Body of pancreas (tissue), 4 donors: Measurements from ENCODE around the gene MLPH. TPM values are rescaled to one million over a fixed set of nuclear protein-coding genes. Genes with fewer than 3 reads are reported as not detected.

Source experiments
- ATAC-seq: fragments of 150-250 bp; one replicate; pipeline ENCODE4 v1.9.1; 2016
- DNase-seq, 4 donors: peaks; one replicate each; pipeline ENCODE4 v3.0.0-alpha.2; 2019
- H3K27ac ChIP-seq, 4 donors: fragments of 200-600 bp; sonication (generic); 1 replicate in 3 of 4; 2 replicates in 1 of 4; pipeline versions ENCODE4 v1.5.1 to v1.6.1; 2016 to 2019; ENCODE audit warnings: mild to moderate bottlenecking in 1 of 4, mixed read lengths in 1 of 4, moderate library complexity in 1 of 4
- H3K27me3 ChIP-seq, 2 donors: fragments of 200-600 bp; sonication (generic); one replicate each; pipeline ENCODE4 v1.6.0; 2016; ENCODE audit warnings: mild to moderate bottlenecking in 1 of 2
- H3K36me3 ChIP-seq, 2 donors: fragments of 200-600 bp; sonication (generic); replicated peaks in 1 of 2; 2 replicates each; pipeline ENCODE4 v1.5.1; 2016; ENCODE audit warnings: low read depth in 2 of 2; ENCODE audit not compliant: insufficient read depth in 1 of 2
- H3K4me1 ChIP-seq: fragments of 200-600 bp; sonication (generic); one replicate; pipeline ENCODE4 v1.6.0; 2016
- H3K4me3 ChIP-seq, 2 donors: fragments of 200-600 bp; sonication (generic); 1 replicate in 1 of 2; 2 replicates in 1 of 2; pipeline ENCODE4 v1.5.1; 2016 to 2019
- H3K9me3 ChIP-seq, 3 donors: fragments of 200-600 bp; sonication (generic); 1 replicate in 2 of 3; 2 replicates in 1 of 3; pipeline ENCODE4 v1.5.1; 2016
- CTCF ChIP-seq, 7 experiments: fragments of 450-650 bp in 4 of 7; fragments of 200-600 bp in 3 of 7; sonication (generic) in 3 of 7; IDR thresholded peaks; one replicate each; pipeline ENCODE4 v1.5.1; 2016 to 2019; ENCODE audit warnings: antibody characterized with exemption in 7 of 7
- POLR2A ChIP-seq, 3 donors: fragments of 450-650 bp; IDR thresholded peaks; one replicate each; pipeline ENCODE4 v1.6.1; 2016; ENCODE audit warnings: antibody characterized with exemption in 3 of 3, mild to moderate bottlenecking in 2 of 3
- WGBS, 2 donors: methylation state at CpG; one replicate each; pipeline ENCODE4 v1.1.5; 2017; 5-methylcytosine and 5-hydroxymethylcytosine counted together
- intact Hi-C: fragments of 100-400 bp; cut with DNase I; formaldehyde crosslinking; loops from one replicate; pipeline ENCODE4 v1.15.1; 2023
- total RNA-seq, 2 donors: library from RNA; depleted of rRNA; stranded (reverse); fragments of >200 nt; gene quantifications; one replicate each; pipeline ENCODE4 v1.1.0, GENCODE V29; 2016

Gene MLPH
- total RNA-seq, 2 donors from 2014 or later: 30.3 to 64.3 TPM

GRCh38 chr2:237538001-237538720 is 51.1 kb downstream of the MLPH start:
- DNase-seq (no peak), ATAC-seq (no peak)
- TF ChIP-seq CTCF (IDR thresholded peaks at IDR 0.05) (no peak), POLR2A (IDR thresholded peaks at IDR 0.05) (no peak)
- Histone ChIP-seq H3K36me3 (no peaks in the 10 kb centered on the region), H3K27ac (no peak overlapping the region), H3K4me1 (no peaks in the 10 kb centered on the region), H3K4me3 (no peak overlapping the region), H3K9me3 (no peaks in the 10 kb centered on the region), H3K27me3 (no peaks in the 10 kb centered on the region)
- intact Hi-C loops: no loop called here
- 76 to 85% methylated on average over 27 to 29 of the region's 29 CpGs for WGBS, 2 donors

- WGBS, 2 donors: 92% methylated on average over 18 of the region's 18 CpGs
- no peak for ATAC-seq
- no peak for TF ChIP-seq CTCF (IDR thresholded peaks at IDR 0.05)
- TF ChIP-seq POLR2A (IDR thresholded peaks at IDR 0.05): no peak
- no peak overlapping the region for H3K4me3 ChIP-seq
- DNase-seq: no peak
- no peaks in the 10 kb centered on the region for H3K36me3 ChIP-seq
- H3K27me3 ChIP-seq: no peaks in the 10 kb centered on the region
- H3K27ac ChIP-seq: no peak overlapping the region
- H3K9me3 ChIP-seq: no peaks in the 10 kb centered on the region
- H3K4me1 ChIP-seq: no peaks in the 10 kb centered on the region
- intact Hi-C loops: no loop called here
These were observed 51.9 kb downstream of the MLPH start for GRCh38 chr2:237538901-237539300.

GRCh38 chr2:237539681-237540080 is 52.6 kb downstream of the MLPH start:
- H3K36me3 ChIP-seq: no peaks in the 10 kb centered on the region
- H3K27me3 ChIP-seq: no peaks in the 10 kb centered on the region
- intact Hi-C loops: no loop called here
- H3K4me1 ChIP-seq: no peaks in the 10 kb centered on the region
- 65 to 67% methylated on average over 6 of the region's 6 CpGs for WGBS, 2 donors
- TF ChIP-seq POLR2A (IDR thresholded peaks at IDR 0.05) (no peak), CTCF (IDR thresholded peaks at IDR 0.05) (no peak)
- DNase-seq: no peak
- H3K4me3 ChIP-seq: no peak overlapping the region
- ATAC-seq: no peak
- no peak overlapping the region for H3K27ac ChIP-seq
- no peaks in the 10 kb centered on the region for H3K9me3 ChIP-seq

GRCh38 chr2:237540223-237540775 is 53.2 kb downstream of the MLPH start:
- Histone ChIP-seq H3K27ac (no peak overlapping the region), H3K9me3 (no peaks in the 10 kb centered on the region), H3K27me3 (no peaks in the 10 kb centered on the region), H3K4me1 (no peaks in the 10 kb centered on the region), H3K36me3 (no peaks in the 10 kb centered on the region), H3K4me3 (no peak overlapping the region)
- intact Hi-C loops: no loop called here
- DNase-seq (no peak), ATAC-seq (no peak)
- WGBS, 2 donors: 91 to 94% methylated on average over 8 to 12 of the region's 13 CpGs
- no peak for TF ChIP-seq POLR2A (IDR thresholded peaks at IDR 0.05)
- TF ChIP-seq CTCF (IDR thresholded peaks at IDR 0.05): no peak

GRCh38 chr2:237540823-237541222 is 53.8 kb downstream of the MLPH start:
- Histone ChIP-seq H3K9me3 (no peaks in the 10 kb centered on the region), H3K27ac (no peak overlapping the region), H3K4me1 (no peaks in the 10 kb centered on the region), H3K27me3 (no peaks in the 10 kb centered on the region), H3K36me3 (no peaks in the 10 kb centered on the region), H3K4me3 (no peak overlapping the region)
- intact Hi-C loops: no loop called here
- no peak for TF ChIP-seq CTCF (IDR thresholded peaks at IDR 0.05)
- WGBS, 2 donors: 59 to 81% methylated on average over 4 to 5 of the region's 6 CpGs
- ATAC-seq (no peak), DNase-seq (peak; percentile 9 to 57 (median 22))
